Heart left ventricle (tissue), 16 donors: Measurements from ENCODE around the gene RPF1. TPM values are rescaled to one million over a fixed set of nuclear protein-coding genes. Genes with fewer than 3 reads are reported as not detected.

Source experiments
- ATAC-seq, 4 donors: fragments of 200-7000 bp; cut with Tn5 transposase; one replicate each; pipeline ENCODE4 v1.9.1; 2020 to 2022; ENCODE audit warnings: moderate library complexity in 4 of 4, mild to moderate bottlenecking in 3 of 4, moderate number of reproducible peaks in 1 of 4
- DNase-seq, 5 donors: peaks; one replicate each; pipeline ENCODE4 v3.0.0-alpha.2; 2020
- H3K27ac ChIP-seq, 12 donors: fragments of 200-600 bp; sonication (generic) in 4 of 12; one replicate each; pipeline versions ENCODE4 v1.5.0 to v1.8.0; 2016 to 2022; ENCODE audit warnings: mild to moderate bottlenecking in 2 of 12
- H3K27me3 ChIP-seq, 9 donors: fragments of 200-600 bp; sonication (generic) in 2 of 9; one replicate each; pipeline versions ENCODE4 v1.5.1 to v1.8.0; 2016 to 2022; ENCODE audit warnings: mild to moderate bottlenecking in 3 of 9
- H3K36me3 ChIP-seq, 9 donors: fragments of 200-600 bp; sonication (generic) in 2 of 9; one replicate each; pipeline versions ENCODE4 v1.5.0 to v1.8.0; 2018 to 2022; ENCODE audit warnings: mild to moderate bottlenecking in 2 of 9
- H3K4me1 ChIP-seq, 12 donors: fragments of 200-600 bp; sonication (generic) in 4 of 12; one replicate each; pipeline versions ENCODE4 v1.5.0 to v1.8.0; 2016 to 2022; ENCODE audit warnings: mild to moderate bottlenecking in 3 of 12
- H3K4me3 ChIP-seq, 12 donors: fragments of 200-600 bp; sonication (generic) in 4 of 12; one replicate each; pipeline versions ENCODE4 v1.5.0 to v1.8.0; 2017 to 2022; ENCODE audit warnings: mild to moderate bottlenecking in 9 of 12, moderate library complexity in 4 of 12
- H3K9me3 ChIP-seq, 12 donors: fragments of 200-600 bp; sonication (generic) in 4 of 12; one replicate each; pipeline versions ENCODE4 v1.5.0 to v1.8.0; 2016 to 2022; ENCODE audit warnings: mild to moderate bottlenecking in 1 of 12
- POLR2A ChIP-seq, 2 donors: fragments of 450-650 bp; IDR thresholded peaks; one replicate each; pipeline ENCODE4 v1.6.1; 2017; ENCODE audit warnings: antibody characterized with exemption in 2 of 2, mild to moderate bottlenecking in 2 of 2, moderate library complexity in 2 of 2
- whole genome bisulfite sequencing, 4 donors: extraction: QIAGEN DNeasy Blood & Tissue Kit in 2 of 4; methylation state at CpG; one replicate each; pipeline versions ENCODE4 v1.1.5 to v1.1.7; 2013 to 2018; 5-methylcytosine and 5-hydroxymethylcytosine counted together
- intact Hi-C, 10 donors: fragments of 100-400 bp; cut with DNase I; formaldehyde crosslinking; loops; one replicate each; pipeline versions ENCODE4 v1.11.1 to v1.14.2; 2022
- polyA plus RNA-seq, 2 donors: library from polyadenylated mRNA; stranded (reverse); fragments of 200-250 nt; gene quantifications; one replicate each; pipeline ENCODE4 v1.2.3, GENCODE V29; 2013
- total RNA-seq, 9 donors: library from RNA; depleted of rRNA in 2 of 9; stranded (reverse); fragments of >200 nt in 2 of 9; fragmentation: NEBNext Ultra II Directional in 3 of 9; extraction: Animal tissue kit (Norgen Biotek cat#: 25700) in 3 of 9; gene quantifications; one replicate each; pipeline versions ENCODE4 v1.1.0 to v1.2.4, GENCODE V29; 2016 to 2023
- TF ChIP-seq, protein P1 (sequence below), 12 donors: fragments of 200-600 bp; sonication (generic) in 4 of 12; IDR thresholded peaks; one replicate each; pipeline versions ENCODE4 v1.5.0 to v1.8.0; 2018 to 2022; ENCODE audit warnings: antibody characterized with exemption in 12 of 12, mild to moderate bottlenecking in 5 of 12
- donor health status: ischemic (EF 13 %, LVEDD 7.1; RV severe dilation, severe dysfunction).
- donor health status: healthy with polysubstance abuse.
- donor health status: DM: no; HTN: yes; CAD: no.
- donor health status: DM: no; HTN: no; CAD: no.
- donor health status: ischemic (EF 25% LVEDD 6.9; RV normal size, moderate dysfunction).
- donor health status: ischemic (EF 25% LVEDD 5.7; RV mildly dilated, moderate dysfunction).
- donor health status: healthy.
- donor health status: DM: yes; HTN: yes; CAD: no.
- donor health status: ischemic (EF 35%, LVEDD 5.7; RV mildly dilated, moderate dysfunction).
- donor health status: nonischemic (EF 11% LVEDD 7.7; RV severe dilation, severe dysfunction).
- donor health status: DM: yes; HTN: yes; CAD: no.
- donor health status: PGD.
- donor health status: ischemic (EF 29% LVEDD 5.4; RV normal size, mild dysfunction).
- donor health status: nonischemic (EF 23%, LVEDD 6.1; RV moderate dilation, normal function).

The RPF1 gene
- total and polyA plus RNA-seq, 11 donors, result 23.9 to 66.8 (median 34.5) TPM

DNA sequence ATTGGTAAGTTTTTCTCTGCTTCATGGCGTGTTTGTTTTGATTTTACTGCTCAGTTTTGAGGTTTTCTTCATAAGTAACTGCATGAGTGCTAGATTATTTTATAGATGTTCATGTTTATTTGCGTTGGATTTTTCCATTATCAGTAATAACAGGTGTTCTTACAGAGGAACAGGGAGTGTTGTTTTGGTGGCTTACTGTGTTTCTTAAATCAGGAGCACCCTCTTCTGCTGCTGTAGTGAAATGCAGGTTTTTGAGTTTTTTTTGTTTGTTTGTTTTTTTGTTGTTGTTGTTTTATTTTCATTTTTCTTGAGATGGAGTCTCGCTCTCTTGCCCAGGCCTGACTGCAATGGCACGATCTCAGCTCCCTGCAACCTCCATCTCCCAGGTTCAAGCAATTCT lies 62.6 kb downstream of the RPF1 start:
- TF ChIP-seq, protein P1, sequence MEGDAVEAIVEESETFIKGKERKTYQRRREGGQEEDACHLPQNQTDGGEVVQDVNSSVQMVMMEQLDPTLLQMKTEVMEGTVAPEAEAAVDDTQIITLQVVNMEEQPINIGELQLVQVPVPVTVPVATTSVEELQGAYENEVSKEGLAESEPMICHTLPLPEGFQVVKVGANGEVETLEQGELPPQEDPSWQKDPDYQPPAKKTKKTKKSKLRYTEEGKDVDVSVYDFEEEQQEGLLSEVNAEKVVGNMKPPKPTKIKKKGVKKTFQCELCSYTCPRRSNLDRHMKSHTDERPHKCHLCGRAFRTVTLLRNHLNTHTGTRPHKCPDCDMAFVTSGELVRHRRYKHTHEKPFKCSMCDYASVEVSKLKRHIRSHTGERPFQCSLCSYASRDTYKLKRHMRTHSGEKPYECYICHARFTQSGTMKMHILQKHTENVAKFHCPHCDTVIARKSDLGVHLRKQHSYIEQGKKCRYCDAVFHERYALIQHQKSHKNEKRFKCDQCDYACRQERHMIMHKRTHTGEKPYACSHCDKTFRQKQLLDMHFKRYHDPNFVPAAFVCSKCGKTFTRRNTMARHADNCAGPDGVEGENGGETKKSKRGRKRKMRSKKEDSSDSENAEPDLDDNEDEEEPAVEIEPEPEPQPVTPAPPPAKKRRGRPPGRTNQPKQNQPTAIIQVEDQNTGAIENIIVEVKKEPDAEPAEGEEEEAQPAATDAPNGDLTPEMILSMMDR (IDR thresholded peaks at IDR 0.05), result peak in 6 of 12 donors; percentile 14 to 37 (median 28)
- no peak for TF ChIP-seq POLR2A (IDR thresholded peaks at IDR 0.05)
- H3K27me3 ChIP-seq, result no peaks in the 10 kb centered on the region
- no peaks in the 10 kb centered on the region for H3K4me1 ChIP-seq
- no peak overlapping the region for H3K27ac ChIP-seq
- H3K9me3 ChIP-seq, result no peaks in the 10 kb centered on the region
- DNase-seq, result no peak
- H3K4me3 ChIP-seq, result no peak overlapping the region
- no peak for ATAC-seq
- intact Hi-C loops, result loop anchor here in 1 of 10 donors (10.0 kb wide), 1 partner anchor 97 kb away; no protein-coding TSS in a partner anchor
- 88 to 94% (median 93%) methylated on average over 4 of the region's 4 CpGs for WGBS, 4 donors
- peaks cover 0 to 38% (median 14%) of the 10 kb centered on the region in 9 donors for H3K36me3 ChIP-seq

Other genes starting within 250 kb of the RPF1 start
- 1 to 10 TPM in 7 of 9 donors, under 1 TPM in 1, not detected in 1; 0.40 to 3.0 (median 1.7) TPM for gene SAMD13, start 177.6 kb upstream of the RPF1 start, total RNA-seq
- gene SAMD13, start 177.6 kb upstream of the RPF1 start, polyA plus RNA-seq, result under 1 TPM; 0.42 to 0.84 TPM
- gene DNASE2B, start 80.8 kb upstream of the RPF1 start, total RNA-seq, result under 1 TPM in 1 of 9 donors, not detected in 8; 0.53 TPM
- under 1 TPM in 1 of 2 donors, not detected in 1; 0.06 TPM for gene DNASE2B, start 80.8 kb upstream of the RPF1 start, polyA plus RNA-seq
- 1 to 10 TPM in 6 of 9 donors, under 1 TPM in 2, not detected in 1; 0.82 to 2.0 (median 1.2) TPM for gene SPATA1, start 27.1 kb downstream of the RPF1 start, total RNA-seq
- under 1 TPM in 1 of 2 donors, not detected in 1; 0.19 TPM for gene SPATA1, start 27.1 kb downstream of the RPF1 start, polyA plus RNA-seq
- 100 to 1,000 TPM; 129 to 217 (median 160) TPM for gene GNG5, start 27.3 kb downstream of the RPF1 start, total RNA-seq
- gene GNG5, start 27.3 kb downstream of the RPF1 start, polyA plus RNA-seq, result 100 to 1,000 TPM; 262 to 299 TPM
- 10 to 100 TPM in 2 of 9 donors, 1 to 10 TPM in 7; 6.6 to 19.9 (median 7.8) TPM for gene CTBS, start 95.2 kb downstream of the RPF1 start, total RNA-seq
- gene CTBS, start 95.2 kb downstream of the RPF1 start, polyA plus RNA-seq, result 1 to 10 TPM; 2.5 to 5.0 TPM
- 10 to 100 TPM in 6 of 9 donors, 1 to 10 TPM in 3; 4.5 to 18.5 (median 13.7) TPM for gene SSX2IP, start 211.2 kb downstream of the RPF1 start, total RNA-seq
- 10 to 100 TPM in 1 of 2 donors, 1 to 10 TPM in 1; 2.6 to 15.6 TPM for gene SSX2IP, start 211.2 kb downstream of the RPF1 start, polyA plus RNA-seq